K562 (cell line): ENCODE data around the gene LCA5L. TPM values are rescaled to one million over a fixed set of nuclear protein-coding genes. Genes with fewer than 3 reads are reported as not detected.

Experiments
- ATF7 ChIP-seq: fragments of 450-650 bp; IDR thresholded peaks from 2 replicates; pipeline ENCODE4 v1.7.1; 2014; ENCODE audit warnings: mild to moderate bottlenecking, moderate library complexity
- E2F6 ChIP-seq, 2 experiments: IDR thresholded peaks; 2 replicates each; pipeline ENCODE4 v1.6.1; 2011; ENCODE audit warnings: borderline replicate concordance in 1 of 2, control low read depth in 1 of 2, low read depth in 1 of 2, low read length in 1 of 2, mild to moderate bottlenecking in 1 of 2, mixed read lengths in 1 of 2, moderate library complexity in 1 of 2; ENCODE audit not compliant: insufficient read depth in 1 of 2, insufficient read length in 1 of 2, poor library complexity in 1 of 2, severe bottlenecking in 1 of 2; ENCODE audit errors: extremely low read depth in 1 of 2
- ELF1 ChIP-seq: fragments of 200-800 bp; sonication (Bioruptor generic); IDR thresholded peaks from 2 replicates; pipeline ENCODE4 v1.6.1; 2016; ENCODE audit warnings: missing genetic modification characterization, missing compliant biosample characterization
- ELK3 ChIP-seq: fragments of 450-650 bp; formaldehyde crosslinking; IDR thresholded peaks from 2 replicates; pipeline ENCODE4 v1.4.0; 2020; ENCODE audit warnings: mild to moderate bottlenecking
- FOXJ2 ChIP-seq: fragments of 200-800 bp; sonication (Bioruptor generic); IDR thresholded peaks from 2 replicates; pipeline ENCODE4 v1.6.1; 2016; ENCODE audit warnings: missing genetic modification characterization, missing compliant biosample characterization
- GABPB1 ChIP-seq: sonication (generic); formaldehyde crosslinking; IDR thresholded peaks from 2 replicates; pipeline ENCODE4 v1.8.0; 2022; ENCODE audit warnings: mild to moderate bottlenecking, missing genetic modification reagents
- GMEB1 ChIP-seq: fragments of 250-450 bp; sonication (Bioruptor Pico); IDR thresholded peaks from 2 replicates; pipeline ENCODE4 v1.4.0; 2020; ENCODE audit warnings: mild to moderate bottlenecking
- MCM7 ChIP-seq, 2 experiments: fragments of 450-650 bp; IDR thresholded peaks; 2 replicates each; pipeline ENCODE4 v1.6.1; 2016 to 2018
- NFE2 ChIP-seq: IDR thresholded peaks from 2 replicates; pipeline ENCODE4 v1.6.1; 2014; ENCODE audit warnings: antibody characterized with exemption, low read depth
- NONO ChIP-seq, 2 experiments: fragments of 200-400 bp in 1 of 2; fragments of 450-650 bp in 1 of 2; formaldehyde crosslinking in 1 of 2; IDR thresholded peaks; 2 replicates each; pipeline ENCODE4 v1.6.1; 2017; ENCODE audit warnings: low read depth in 2 of 2, mild to moderate bottlenecking in 2 of 2, moderate library complexity in 2 of 2, low read length in 1 of 2
- POLR2AphosphoS5 ChIP-seq: IDR thresholded peaks from 2 replicates; pipeline ENCODE4 v1.6.1; 2011; ENCODE audit warnings: mild to moderate bottlenecking, low read depth, low read length, moderate library complexity; ENCODE audit not compliant: control insufficient read depth, insufficient read depth
- SAP30 ChIP-seq: fragments of 200-600 bp; sonication (generic); IDR thresholded peaks from 2 replicates; pipeline ENCODE4 v1.6.1; 2012; ENCODE audit warnings: borderline replicate concordance, low read depth, mild to moderate bottlenecking, moderate library complexity, low read length, control low read depth, inconsistent platforms; ENCODE audit not compliant: insufficient read depth, poor library complexity, severe bottlenecking
- SIX5 ChIP-seq, 2 experiments: IDR thresholded peaks; 2 replicates each; pipeline ENCODE4 v1.6.1; 2011; ENCODE audit warnings: low read length in 2 of 2, borderline replicate concordance in 1 of 2, low read depth in 1 of 2, mild to moderate bottlenecking in 1 of 2, moderate library complexity in 1 of 2; ENCODE audit not compliant: insufficient read depth in 1 of 2
- ZBTB8A ChIP-seq: fragments of 450-650 bp; IDR thresholded peaks from 2 replicates; pipeline ENCODE4 v1.6.1; 2018; ENCODE audit warnings: mild to moderate bottlenecking, moderate library complexity; ENCODE audit not compliant: partially characterized antibody
- ZMIZ1 ChIP-seq, 2 experiments: fragments of 150-350 bp in 1 of 2; IDR thresholded peaks; 2 replicates each; pipeline ENCODE4 v1.6.1; 2012 to 2016; ENCODE audit warnings: low read depth in 2 of 2, low read length in 2 of 2, mild to moderate bottlenecking in 1 of 2, moderate library complexity in 1 of 2
- ZNF197 ChIP-seq: fragments of 200-800 bp; sonication (Bioruptor generic); IDR thresholded peaks from 2 replicates; pipeline ENCODE4 v1.6.1; 2016; ENCODE audit warnings: low read depth, missing genetic modification characterization, missing compliant biosample characterization
- ZNF511 ChIP-seq: sonication (generic); formaldehyde crosslinking; IDR thresholded peaks from 2 replicates; pipeline ENCODE4 v1.8.0; 2022; ENCODE audit warnings: mild to moderate bottlenecking, missing genetic modification reagents
- ZNF764 ChIP-seq: fragments of 250-450 bp; sonication (Bioruptor Pico); IDR thresholded peaks from 2 replicates; pipeline ENCODE4 v1.4.0; 2020; ENCODE audit warnings: low read depth, mild to moderate bottlenecking, moderate library complexity
- polyA plus RNA-seq, 8 experiments: library from polyadenylated mRNA; depleted of rRNA in 4 of 8; stranded (reverse) in 5 of 8; unstranded in 3 of 8; fragments of >200 nt; fragmentation: Nextera tagmentation in 2 of 8; fragmentation: Illumina TruSeq in 1 of 8; extraction: Ambion mirVana in 2 of 8; extraction: Trizol in 1 of 8; gene quantifications; 2 replicates each; pipeline versions ENCODE4 v1.2.1 to v1.2.3, GENCODE V29; 2011 to 2014; ENCODE audit warnings: inconsistent platforms in 1 of 8, missing spikeins in 1 of 8
- total RNA-seq, 7 experiments: library from RNA; depleted of rRNA in 6 of 7; stranded (reverse); fragments of >200 nt in 6 of 7; fragmentation: Illumina TruSeq in 2 of 7; extraction: Trizol in 2 of 7; gene quantifications; 2 replicates each; pipeline versions ENCODE4 v1.2.1 to v1.2.3, GENCODE V29; 2011 to 2021; ENCODE audit warnings: low replicate concordance in 1 of 7

The LCA5L gene
- total and polyA plus RNA-seq, 9 of the 15 experiments (the other 6 are each of a cell fraction or from before 2014, with no cell fraction given), result 1.8 to 4.9 (median 3.8) TPM

- TF ChIP-seq ZNF764, result no peak
- no peak for TF ChIP-seq ZNF511 (CRISPR knock-in tag)
- no peak for TF ChIP-seq ELF1 (tag)
- TF ChIP-seq GMEB1 (CRISPR knock-in tag), result no peak
- no peak for TF ChIP-seq FOXJ2 (tag)
- TF ChIP-seq E2F6 (IDR thresholded peaks at IDR 0.05; ENCODE audit: borderline replicate concordance in 1 of 2, extremely low read depth in 1 of 2, insufficient read depth in 1 of 2, insufficient read length in 1 of 2, low read depth in 1 of 2, low read length in 1 of 2, poor library complexity in 1 of 2, severe bottlenecking in 1 of 2), result no peak
- no peak for TF ChIP-seq ELK3 (CRISPR knock-in tag)
- 0 out of 4 replicates have a peak, but pooled peaks of 1 of the 2 experiments have one; percentile 22 for TF ChIP-seq NONO (IDR thresholded peaks at IDR 0.05; ENCODE audit: low read depth in 2 of 2, low read length in 1 of 2)
- no peak for TF ChIP-seq ZBTB8A
- no peak for TF ChIP-seq MCM7 (IDR thresholded peaks at IDR 0.05)
- peak; percentile 97 for TF ChIP-seq ATF7
- TF ChIP-seq SIX5 (IDR thresholded peaks at IDR 0.05; ENCODE audit: borderline replicate concordance in 1 of 2, insufficient read depth in 1 of 2, low read depth in 1 of 2, low read length in 2 of 2), result no peak
- no peak for TF ChIP-seq ZNF197
- TF ChIP-seq ZMIZ1 (IDR thresholded peaks at IDR 0.05; ENCODE audit: low read depth in 2 of 2, low read length in 2 of 2), result no peak
- TF ChIP-seq SAP30, result no peak
- TF ChIP-seq GABPB1 (CRISPR knock-in tag), result no peak
- TF ChIP-seq NFE2, result no peak
- no peak for TF ChIP-seq POLR2AphosphoS5
Measured at GRCh38 chr21:39452207-39452969, 6.8 kb upstream of the LCA5L start (continued).
